ENCODE data around the gene ACBD4. TPM values are rescaled to one million over a fixed set of nuclear protein-coding genes. Genes with fewer than 3 reads are reported as not detected.

Gene ACBD4
- polyA plus RNA-seq, 1 experiment = 4.0 TPM

DNA sequence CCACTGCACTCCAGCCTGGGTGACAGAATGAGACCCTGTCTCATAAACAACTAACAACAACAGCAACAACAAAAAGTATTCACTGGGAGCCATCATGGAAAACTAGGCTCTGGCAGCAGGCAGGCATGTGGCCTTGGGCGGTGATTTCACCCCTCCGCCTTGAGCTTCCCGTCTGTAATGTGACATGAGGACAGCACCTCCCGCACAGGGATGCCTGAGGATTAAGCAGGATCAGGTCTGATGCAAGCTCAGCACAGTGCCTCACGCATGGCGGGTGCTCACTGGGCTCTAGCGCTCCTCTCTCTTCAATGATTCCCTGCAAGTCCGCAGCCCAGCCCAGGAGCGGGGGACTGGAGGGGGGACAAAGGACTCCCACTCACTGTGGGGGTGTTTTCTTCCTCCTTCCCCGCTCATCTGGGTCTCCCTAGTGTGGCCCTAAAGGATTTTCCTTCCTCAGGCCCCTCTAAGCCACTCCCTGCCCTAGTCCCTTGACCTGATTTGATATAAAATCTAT, 6.0 kb upstream of the ACBD4 start:
- Histone ChIP-seq H3K4me3 (ENCODE audit: low read depth, low read length) (no peak overlapping the region), H3K27ac (ENCODE audit: low read depth, low read length) (no peak overlapping the region), H3K9me3 (ENCODE audit: control insufficient read depth, insufficient read depth, low read length) (no peaks in the 10 kb centered on the region; the same call in 1 of the 2 replicates), H3K27me3 (ENCODE audit: control insufficient read depth, insufficient read depth, low read length) (no peaks in the 10 kb centered on the region)
- ChIA-PET POLR2A (no interaction called here), CTCF (no interaction called here)
- DNase-seq (ENCODE audit: low read depth, low spot score) = no peak
- TF ChIP-seq, protein P1, sequence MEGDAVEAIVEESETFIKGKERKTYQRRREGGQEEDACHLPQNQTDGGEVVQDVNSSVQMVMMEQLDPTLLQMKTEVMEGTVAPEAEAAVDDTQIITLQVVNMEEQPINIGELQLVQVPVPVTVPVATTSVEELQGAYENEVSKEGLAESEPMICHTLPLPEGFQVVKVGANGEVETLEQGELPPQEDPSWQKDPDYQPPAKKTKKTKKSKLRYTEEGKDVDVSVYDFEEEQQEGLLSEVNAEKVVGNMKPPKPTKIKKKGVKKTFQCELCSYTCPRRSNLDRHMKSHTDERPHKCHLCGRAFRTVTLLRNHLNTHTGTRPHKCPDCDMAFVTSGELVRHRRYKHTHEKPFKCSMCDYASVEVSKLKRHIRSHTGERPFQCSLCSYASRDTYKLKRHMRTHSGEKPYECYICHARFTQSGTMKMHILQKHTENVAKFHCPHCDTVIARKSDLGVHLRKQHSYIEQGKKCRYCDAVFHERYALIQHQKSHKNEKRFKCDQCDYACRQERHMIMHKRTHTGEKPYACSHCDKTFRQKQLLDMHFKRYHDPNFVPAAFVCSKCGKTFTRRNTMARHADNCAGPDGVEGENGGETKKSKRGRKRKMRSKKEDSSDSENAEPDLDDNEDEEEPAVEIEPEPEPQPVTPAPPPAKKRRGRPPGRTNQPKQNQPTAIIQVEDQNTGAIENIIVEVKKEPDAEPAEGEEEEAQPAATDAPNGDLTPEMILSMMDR (IDR thresholded peaks at IDR 0.05; ENCODE audit: low read depth, low read length) = no peak

DNA sequence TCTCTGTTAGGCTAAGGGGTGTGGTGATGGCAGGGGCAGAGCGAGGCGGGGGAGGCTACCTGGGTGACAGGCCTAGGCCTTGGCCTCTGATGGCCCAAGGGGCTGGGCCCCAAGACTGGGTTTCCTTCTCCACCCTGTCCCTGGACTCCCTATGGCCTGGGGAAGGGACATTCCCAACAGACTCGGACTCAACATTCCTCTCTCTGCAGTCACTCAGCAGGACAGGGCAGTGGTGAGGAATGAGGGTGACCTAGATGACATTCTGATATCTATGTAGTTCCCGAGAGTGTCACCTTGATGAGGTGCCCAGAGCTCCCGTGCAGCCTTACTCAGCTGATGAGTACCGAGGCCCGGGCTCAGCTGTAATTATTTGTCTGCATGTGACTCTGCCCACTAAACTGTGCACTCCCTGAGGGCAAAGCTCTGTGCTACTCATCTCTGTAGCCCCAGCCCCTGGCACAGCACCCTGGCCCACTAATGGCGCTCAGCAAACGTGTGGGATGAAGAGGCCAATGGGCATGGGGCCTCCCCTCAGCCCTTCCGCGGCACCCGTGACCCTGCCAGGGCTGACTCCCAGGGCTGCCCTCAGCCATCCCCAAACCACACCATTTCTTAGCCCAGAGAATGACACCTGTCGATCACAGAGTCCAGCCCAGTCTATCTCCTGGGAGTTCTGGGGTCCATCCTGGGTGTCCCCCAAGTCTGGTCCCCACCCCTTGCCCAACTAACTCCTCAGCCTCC, 5.4 kb upstream of the ACBD4 start:
- ChIA-PET POLR2A (interaction anchor here (0.6 kb wide), 1 partner anchor 216 kb away, joined by 4 read pairs; no protein-coding TSS in a partner anchor), CTCF (interaction anchor here (0.6 kb wide), 1 partner anchor 19 kb away, joined by 3 read pairs; the partner anchor contains the start of gene HEXIM1)
- Histone ChIP-seq H3K9me3 (ENCODE audit: control insufficient read depth, insufficient read depth, low read length) (no peaks in the 10 kb centered on the region; the same call in 1 of the 2 replicates), H3K4me3 (ENCODE audit: low read depth, low read length) (no peak overlapping the region), H3K27me3 (ENCODE audit: control insufficient read depth, insufficient read depth, low read length) (no peaks in the 10 kb centered on the region), H3K27ac (ENCODE audit: low read depth, low read length) (no peak overlapping the region)
- no peak for DNase-seq (ENCODE audit: low read depth, low spot score)
- TF ChIP-seq, protein P1 (IDR thresholded peaks at IDR 0.05; ENCODE audit: low read depth, low read length) = no peak

DNA sequence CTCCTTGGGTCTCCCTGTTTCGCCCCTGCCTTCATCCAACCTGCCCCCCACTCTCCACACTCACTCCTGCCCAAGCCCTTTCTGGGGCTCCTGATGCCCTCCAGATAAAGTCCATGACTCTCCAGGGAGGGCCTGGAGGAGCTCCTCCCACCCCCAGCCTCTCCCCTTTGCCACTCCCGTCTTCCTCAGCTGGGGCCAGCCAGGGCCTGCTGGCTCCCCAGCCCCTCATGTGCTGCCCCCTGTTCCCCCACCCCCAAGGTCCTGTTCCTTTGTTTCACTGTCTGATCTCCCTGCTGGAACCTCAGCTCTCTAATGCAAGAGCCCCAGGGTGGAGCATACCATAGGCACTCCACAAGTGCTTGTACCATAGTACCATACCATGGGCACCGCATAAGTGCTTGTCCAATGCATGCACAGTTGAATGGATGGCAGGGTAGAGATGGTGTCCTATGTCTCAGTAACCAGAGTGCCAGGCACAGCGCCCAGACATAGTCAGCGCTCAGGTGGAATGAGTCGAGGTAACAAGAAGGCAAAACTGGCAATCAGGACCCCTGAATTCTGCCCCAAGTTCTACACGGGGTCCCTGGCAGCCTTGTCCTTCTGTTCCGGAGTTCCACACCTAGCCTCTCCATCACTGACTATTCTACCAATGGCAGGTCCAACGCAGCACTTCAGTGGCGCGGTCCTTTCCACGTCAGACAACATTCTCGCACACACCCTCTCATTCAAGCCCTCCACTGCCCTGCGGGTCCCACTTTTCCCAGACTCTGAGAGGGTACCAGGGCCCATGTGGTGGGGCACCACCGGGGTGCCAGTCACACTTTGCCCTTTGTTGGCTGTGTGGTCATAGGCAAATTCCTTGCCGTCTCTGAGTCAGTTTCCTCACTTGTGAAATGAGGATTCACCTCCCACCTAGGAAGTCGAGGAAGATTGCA, 4.5 kb upstream of the ACBD4 start:
- TF ChIP-seq, protein P1 (IDR thresholded peaks at IDR 0.05; ENCODE audit: low read depth, low read length) = no peak
- Histone ChIP-seq H3K4me3 (ENCODE audit: low read depth, low read length) (peak overlapping the region; percentile 83), H3K27ac (ENCODE audit: low read depth, low read length) (no peak overlapping the region), H3K9me3 (ENCODE audit: control insufficient read depth, insufficient read depth, low read length) (no peaks in the 10 kb centered on the region; the same call in 1 of the 2 replicates), H3K27me3 (ENCODE audit: control insufficient read depth, insufficient read depth, low read length) (no peaks in the 10 kb centered on the region)
- DNase-seq (ENCODE audit: low read depth, low spot score) = no peak
- ChIA-PET POLR2A (interaction anchor here (0.6 kb wide), 1 partner anchor 215 kb away, joined by 4 read pairs; no protein-coding TSS in a partner anchor), CTCF (interaction anchor here (0.5 to 0.8 kb wide), 3 partner anchors 18 to 66 kb away, joined by 3 to 4 read pairs (median 3); partner anchors contain the start of gene HEXIM1)

DNA sequence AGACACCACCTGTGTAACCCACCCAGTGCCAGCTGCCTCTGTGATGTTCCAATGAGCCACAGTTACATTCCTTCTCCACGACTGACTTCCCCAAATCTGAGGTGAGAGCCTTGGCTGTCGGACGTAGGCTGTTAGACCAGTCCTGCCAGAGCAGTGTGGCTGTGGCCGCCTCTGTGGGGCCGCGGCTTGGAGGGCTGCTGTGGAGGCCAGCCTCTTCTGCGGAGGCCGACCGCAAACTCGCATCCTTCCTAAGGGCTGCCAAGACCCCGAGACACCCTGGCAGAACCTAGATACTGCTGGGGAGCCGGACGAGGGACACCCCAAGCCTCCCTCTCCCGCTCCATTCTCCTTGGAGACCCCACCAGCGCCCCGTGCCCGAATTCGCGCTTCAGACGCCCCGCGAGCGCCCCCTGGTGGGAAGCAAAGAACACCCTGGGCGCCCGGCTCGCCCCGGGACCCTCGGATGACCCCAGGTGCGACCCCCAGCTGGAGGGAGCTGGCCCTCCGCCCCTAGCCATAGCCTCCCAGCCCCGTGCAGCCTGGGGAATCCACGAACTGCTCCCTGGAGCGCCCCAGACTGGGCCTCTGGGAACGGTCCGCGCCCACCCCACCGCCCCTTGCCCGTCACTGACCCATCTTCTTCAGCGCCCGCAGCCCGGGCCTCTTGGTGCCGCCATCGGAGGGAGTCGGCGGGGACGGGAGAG, 3.7 kb upstream of the ACBD4 start:
- no peaks in the 10 kb centered on the region; the same call in 1 of the 2 replicates for H3K9me3 ChIP-seq (ENCODE audit: control insufficient read depth, insufficient read depth, low read length)
- TF ChIP-seq, protein P1 (IDR thresholded peaks at IDR 0.05; ENCODE audit: low read depth, low read length) = peak; percentile 81
- no peaks in the 10 kb centered on the region for H3K27me3 ChIP-seq (ENCODE audit: control insufficient read depth, insufficient read depth, low read length)
- ChIA-PET CTCF (interaction anchor here (0.5 to 4.5 kb wide), 7 partner anchors 8 to 67 kb away, joined by 3 to 181 read pairs (median 4); partner anchors contain the start of gene HEXIM1), POLR2A (no interaction called here)
- DNase-seq (ENCODE audit: low read depth, low spot score) = no peak
- H3K27ac ChIP-seq (ENCODE audit: low read depth, low read length) = no peak overlapping the region
- H3K4me3 ChIP-seq (ENCODE audit: low read depth, low read length) = peak overlapping the region; percentile 83

Data from AG04450 (cell line).